ENCODE measurements around the gene PRR19. TPM values are rescaled to one million over a fixed set of nuclear protein-coding genes. Genes with fewer than 3 reads are reported as not detected.

Gene PRR19
- total RNA-seq, 1 experiment from 2014 or later = 0.93 TPM

DNA sequence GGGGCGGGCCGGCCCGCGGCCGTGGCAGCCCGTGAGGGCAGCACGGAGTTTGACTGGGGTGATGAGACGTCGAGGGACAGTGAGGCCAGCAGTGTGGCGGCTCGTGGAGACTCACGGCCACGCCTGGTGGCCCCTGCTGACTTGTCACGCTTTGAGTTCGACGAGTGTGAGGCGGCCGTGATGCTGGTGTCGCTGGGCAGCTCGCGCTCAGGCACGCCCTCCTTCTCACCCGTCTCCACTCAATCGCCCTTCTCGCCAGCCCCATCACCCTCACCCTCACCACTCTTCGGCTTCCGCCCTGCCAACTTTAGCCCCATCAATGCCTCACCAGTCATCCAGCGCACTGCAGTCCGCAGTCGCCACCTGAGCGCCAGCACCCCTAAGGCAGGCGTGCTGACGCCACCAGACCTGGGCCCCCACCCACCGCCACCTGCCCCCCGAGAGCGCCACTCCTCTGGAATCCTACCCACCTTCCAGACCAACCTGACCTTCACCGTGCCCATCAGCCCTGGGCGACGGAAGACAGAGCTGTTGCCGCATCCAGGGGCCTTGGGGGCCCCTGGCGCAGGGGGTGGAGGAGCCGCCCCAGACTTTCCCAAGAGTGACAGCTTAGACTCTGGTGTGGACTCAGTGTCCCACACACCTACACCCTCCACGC lies 28.4 kb upstream of the PRR19 start:
- CTCF ChIA-PET = no interaction called here
- H3K4me3 ChIP-seq (replicated peaks in 1 of 2; ENCODE audit: low read depth in 1 of 2, low read length in 2 of 2) = no peak overlapping the region
- RAD21 ChIA-PET (ENCODE audit: low non-redundant PET in 1 of 2, low total read pairs in 2 of 2, uncharacterized antibody in 2 of 2, unreplicated experiment in 2 of 2) = no interaction called here
- no peaks in the 10 kb centered on the region for H4K20me1 ChIP-seq (ENCODE audit: insufficient read depth)
- H3K9me2 ChIP-seq (ENCODE audit: insufficient read depth) = no peaks in the 10 kb centered on the region
- H2AFZ ChIP-seq (ENCODE audit: low read depth, low read length, poor library complexity, severe bottlenecking) = no peak overlapping the region
- POLR2A ChIA-PET = no interaction called here
- intact Hi-C loops (cut with micrococcal nuclease) = no loop called here
- peaks cover 16% of the 10 kb centered on the region for H3K79me2 ChIP-seq (ENCODE audit: insufficient read depth, low read length)
- H3K36me3 ChIP-seq (ENCODE audit: control insufficient read depth in 1 of 2, insufficient read depth in 2 of 2, low read length in 2 of 2) = peaks cover 3 to 5% of the 10 kb centered on the region in 2 experiments; a peak in 2 of 4 replicates
- ATAC-seq (no peak), DNase-seq (ENCODE audit: low read depth, low spot score) (no peak)
- H3K27ac ChIP-seq (ENCODE audit: low read depth, low read length) = no peak overlapping the region
- TF ChIP-seq ELF1 (IDR thresholded peaks at IDR 0.05; ENCODE audit: borderline replicate concordance, low read depth) = no peak
- BruUV-seq (replicated peaks) = no TSS peak
- H3K9ac ChIP-seq (ENCODE audit: low read length) = no peak overlapping the region
- no peaks in the 10 kb centered on the region for H3K27me3 ChIP-seq (ENCODE audit: insufficient read depth, low read length)
- peaks cover 25 to 32% of the 10 kb centered on the region in 2 experiments for H3K4me1 ChIP-seq (ENCODE audit: control insufficient read depth in 1 of 2, insufficient read depth in 2 of 2, low read length in 2 of 2)
- no peaks in the 10 kb centered on the region for H3K9me3 ChIP-seq (ENCODE audit: control insufficient read depth in 1 of 2, insufficient read depth in 1 of 2, low read depth in 1 of 2, low read length in 2 of 2)
- no peak overlapping the region for H3K4me2 ChIP-seq (ENCODE audit: low read length)

DNA sequence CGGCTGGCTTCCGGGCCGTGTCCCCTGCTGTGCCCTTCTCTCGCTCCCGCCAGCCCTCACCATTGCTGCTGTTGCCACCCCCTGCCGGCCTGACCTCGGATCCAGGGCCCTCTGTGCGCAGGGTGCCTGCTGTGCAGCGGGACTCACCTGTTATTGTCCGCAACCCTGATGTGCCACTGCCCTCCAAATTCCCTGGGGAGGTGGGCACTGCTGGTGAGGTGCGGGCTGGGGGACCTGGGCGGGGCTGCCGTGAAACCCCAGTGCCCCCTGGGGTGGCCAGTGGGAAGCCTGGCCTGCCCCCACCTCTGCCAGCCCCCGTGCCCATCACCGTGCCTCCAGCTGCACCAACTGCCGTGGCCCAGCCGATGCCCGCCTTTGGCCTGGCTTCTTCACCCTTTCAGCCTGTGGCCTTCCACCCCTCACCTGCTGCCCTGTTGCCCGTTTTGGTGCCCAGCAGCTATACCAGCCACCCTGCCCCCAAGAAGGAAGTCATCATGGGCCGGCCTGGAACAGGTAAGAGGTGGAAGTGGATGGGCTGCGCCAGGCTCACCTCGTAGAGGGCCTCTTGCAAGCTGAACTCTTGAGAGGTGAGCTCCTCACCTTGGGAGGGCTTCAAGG lies 27.8 kb upstream of the PRR19 start:
- no peak for TF ChIP-seq SRF (IDR thresholded peaks at IDR 0.05; ENCODE audit: low read depth)
- no peak for TF ChIP-seq YY1 (IDR thresholded peaks at IDR 0.05; ENCODE audit: extremely low read depth, insufficient replicate concordance, low read depth, low read length)
- no peak for TF ChIP-seq CBX3 (IDR thresholded peaks at IDR 0.05; ENCODE audit: low read depth)
- TF ChIP-seq EGR1 (IDR thresholded peaks at IDR 0.05; ENCODE audit: low read depth) = no peak
- TF ChIP-seq EZH2 (IDR thresholded peaks at IDR 0.05) = no peak
- TF ChIP-seq, protein P1, sequence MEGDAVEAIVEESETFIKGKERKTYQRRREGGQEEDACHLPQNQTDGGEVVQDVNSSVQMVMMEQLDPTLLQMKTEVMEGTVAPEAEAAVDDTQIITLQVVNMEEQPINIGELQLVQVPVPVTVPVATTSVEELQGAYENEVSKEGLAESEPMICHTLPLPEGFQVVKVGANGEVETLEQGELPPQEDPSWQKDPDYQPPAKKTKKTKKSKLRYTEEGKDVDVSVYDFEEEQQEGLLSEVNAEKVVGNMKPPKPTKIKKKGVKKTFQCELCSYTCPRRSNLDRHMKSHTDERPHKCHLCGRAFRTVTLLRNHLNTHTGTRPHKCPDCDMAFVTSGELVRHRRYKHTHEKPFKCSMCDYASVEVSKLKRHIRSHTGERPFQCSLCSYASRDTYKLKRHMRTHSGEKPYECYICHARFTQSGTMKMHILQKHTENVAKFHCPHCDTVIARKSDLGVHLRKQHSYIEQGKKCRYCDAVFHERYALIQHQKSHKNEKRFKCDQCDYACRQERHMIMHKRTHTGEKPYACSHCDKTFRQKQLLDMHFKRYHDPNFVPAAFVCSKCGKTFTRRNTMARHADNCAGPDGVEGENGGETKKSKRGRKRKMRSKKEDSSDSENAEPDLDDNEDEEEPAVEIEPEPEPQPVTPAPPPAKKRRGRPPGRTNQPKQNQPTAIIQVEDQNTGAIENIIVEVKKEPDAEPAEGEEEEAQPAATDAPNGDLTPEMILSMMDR (IDR thresholded peaks at IDR 0.05 in 2 of 3, conservative IDR thresholded peaks at IDR 0.05 in 1 of 3; ENCODE audit: borderline replicate concordance in 1 of 3, insufficient read depth in 1 of 3, low read depth in 2 of 3, low read length in 2 of 3) = no peak
- TF ChIP-seq ZNF274 (IDR thresholded peaks at IDR 0.05; ENCODE audit: low read depth, low read length) = no peak
- TF ChIP-seq TCF7L2 (IDR thresholded peaks at IDR 0.05; ENCODE audit: borderline replicate concordance, extremely low read depth, insufficient read depth, insufficient read length) = no peak
- no peak for TF ChIP-seq RAD21 (IDR thresholded peaks at IDR 0.05; ENCODE audit: low read depth)
- no peak for TF ChIP-seq SP1 (IDR thresholded peaks at IDR 0.05; ENCODE audit: low read depth)
- no peak for TF ChIP-seq EZH2phosphoT487 (IDR thresholded peaks at IDR 0.05; ENCODE audit: borderline replicate concordance)
- no peak for TF ChIP-seq POLR2A (IDR thresholded peaks at IDR 0.05; ENCODE audit: borderline replicate concordance, extremely low read depth, insufficient read depth, insufficient read length)
- no peak for TF ChIP-seq ZFX (IDR thresholded peaks at IDR 0.05)
- TF ChIP-seq ELF1 (IDR thresholded peaks at IDR 0.05; ENCODE audit: borderline replicate concordance, low read depth) = no peak
- TF ChIP-seq, protein P2, sequence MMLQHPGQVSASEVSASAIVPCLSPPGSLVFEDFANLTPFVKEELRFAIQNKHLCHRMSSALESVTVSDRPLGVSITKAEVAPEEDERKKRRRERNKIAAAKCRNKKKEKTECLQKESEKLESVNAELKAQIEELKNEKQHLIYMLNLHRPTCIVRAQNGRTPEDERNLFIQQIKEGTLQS (IDR thresholded peaks at IDR 0.05) = no peak
- H3K27me3 ChIP-seq (ENCODE audit: insufficient read depth, low read length) = no peaks in the 10 kb centered on the region
- intact Hi-C loops (cut with micrococcal nuclease) = no loop called here
- DNase-seq (ENCODE audit: low read depth, low spot score) (no peak), ATAC-seq (no peak)
- H3K9me3 ChIP-seq (ENCODE audit: control insufficient read depth in 1 of 2, insufficient read depth in 1 of 2, low read depth in 1 of 2, low read length in 2 of 2) = no peaks in the 10 kb centered on the region
- peaks cover 31 to 38% of the 10 kb centered on the region in 2 experiments for H3K4me1 ChIP-seq (ENCODE audit: control insufficient read depth in 1 of 2, insufficient read depth in 2 of 2, low read length in 2 of 2)
- H3K79me2 ChIP-seq (ENCODE audit: insufficient read depth, low read length) = peaks cover 16% of the 10 kb centered on the region
- CTCF ChIA-PET = no interaction called here
- BruUV-seq (replicated peaks) = no TSS peak
- POLR2A ChIA-PET = interaction anchor here (1.1 kb wide), 1 partner anchor 16 kb away, joined by 3 read pairs; no protein-coding TSS in a partner anchor
- no peak overlapping the region for H3K27ac ChIP-seq (ENCODE audit: low read depth, low read length)
- RAD21 ChIA-PET (ENCODE audit: low non-redundant PET in 1 of 2, low total read pairs in 2 of 2, uncharacterized antibody in 2 of 2, unreplicated experiment in 2 of 2) = no interaction called here
- H3K9me2 ChIP-seq (ENCODE audit: insufficient read depth) = no peaks in the 10 kb centered on the region
- no peak overlapping the region for H3K4me2 ChIP-seq (ENCODE audit: low read length)
- H4K20me1 ChIP-seq (ENCODE audit: insufficient read depth) = no peaks in the 10 kb centered on the region
- no peak overlapping the region for H2AFZ ChIP-seq (ENCODE audit: low read depth, low read length, poor library complexity, severe bottlenecking)
- peaks cover 3 to 5% of the 10 kb centered on the region in 2 experiments; a peak in 2 of 4 replicates for H3K36me3 ChIP-seq (ENCODE audit: control insufficient read depth in 1 of 2, insufficient read depth in 2 of 2, low read length in 2 of 2)
- no peak overlapping the region for H3K4me3 ChIP-seq (replicated peaks in 1 of 2; ENCODE audit: low read depth in 1 of 2, low read length in 2 of 2)
- no peak overlapping the region for H3K9ac ChIP-seq (ENCODE audit: low read length)

All from HCT116 (cell line).